K562 (cell line): Measurements from ENCODE around the gene NPAS3. TPM values are rescaled to one million over a fixed set of nuclear protein-coding genes. Genes with fewer than 3 reads are reported as not detected.

ENCODE experiments used
- ATAC-seq: fragments of 200-7000 bp; cut with Tn5 transposase; 3 replicates; pipeline ENCODE4 v1.9.1; 2020; ENCODE audit warnings: moderate library complexity
- BruUV-seq: library from RNA; stranded (reverse); fragments of 400-500 nt; replicated peaks from 2 replicates; lab custom pipeline; 2021; lab: Mats Ljungman, UMichigan
- CTCF ChIA-PET: fragments of 300-600 bp; formaldehyde crosslinking; extraction: SDS; loops from one replicate; lab custom pipeline; 2021; ENCODE audit warnings: low intra/inter-chr PET ratio; lab: Yijun Ruan, JAX
- POLR2A ChIA-PET: fragments of 300-600, 350-650 bp; sonication (Branson Sonifier 250); formaldehyde crosslinking; extraction: SDS; loops from one replicate; lab custom pipeline; 2021; ENCODE audit warnings: antibody characterized with exemption, inconsistent platforms; lab: Yijun Ruan, JAX
- DNase-seq, 4 experiments: peaks; one replicate each; pipeline versions ENCODE4 v3.0.0 to v3.0.0-alpha.2; 2011 to 2018; ENCODE audit warnings: low spot score in 3 of 4, mixed read lengths in 3 of 4; ENCODE audit errors: extremely low read depth in 1 of 4
- FAIRE-seq: peaks from 2 replicates; lab custom pipeline; 2011; peaks lifted over from hg19 to GRCh38; lab: Jason Lieb, UNC
- H2AFZ ChIP-seq: 2 replicates; pipeline ENCODE4 v1.6.0; 2011; ENCODE audit warnings: low read depth, low read length, control low read depth, inconsistent platforms
- H3K27ac ChIP-seq: fragments of 200-600 bp; 3 replicates; pipeline ENCODE4 v1.8.0; 2011; ENCODE audit warnings: low read depth, mild to moderate bottlenecking, control low read depth, inconsistent platforms, low read length, moderate library complexity, mixed read lengths; ENCODE audit errors: extremely low read depth
- H3K27me3 ChIP-seq, 2 experiments: fragments of 300-600 bp in 1 of 2; 2 replicates in 1 of 2; 3 replicates in 1 of 2; pipeline versions ENCODE4 v1.6.0 to v1.8.0; 2011; ENCODE audit warnings: inconsistent platforms in 2 of 2, low read length in 2 of 2, mild to moderate bottlenecking in 1 of 2, mixed read lengths in 1 of 2, moderate library complexity in 1 of 2; ENCODE audit not compliant: control insufficient read depth in 2 of 2, insufficient read depth in 2 of 2
- H3K36me3 ChIP-seq: fragments of 300-600 bp; 3 replicates; pipeline ENCODE4 v1.8.0; 2011; ENCODE audit warnings: mild to moderate bottlenecking, low read length, inconsistent platforms; ENCODE audit not compliant: control insufficient read depth, insufficient read depth
- H3K4me1 ChIP-seq, 2 experiments: fragments of 200-600 bp in 1 of 2; replicated peaks in 1 of 2; 2 replicates in 1 of 2; 3 replicates in 1 of 2; pipeline versions ENCODE4 v1.5.1 to v1.8.0; 2011; ENCODE audit warnings: inconsistent platforms in 2 of 2, low read length in 2 of 2, mild to moderate bottlenecking in 1 of 2, mixed read lengths in 1 of 2, moderate library complexity in 1 of 2; ENCODE audit not compliant: control insufficient read depth in 2 of 2, insufficient read depth in 2 of 2
- H3K4me2 ChIP-seq: 2 replicates; pipeline ENCODE4 v1.6.1; 2011; ENCODE audit warnings: low read length, control low read depth, inconsistent platforms, mixed read lengths; ENCODE audit not compliant: insufficient read depth
- H3K4me3 ChIP-seq: fragments of 200-600 bp; sonication (generic), shearing (Covaris generic); 2 replicates; pipeline ENCODE4 v1.5.1; 2016; ENCODE audit warnings: control low read depth, inconsistent platforms
- H3K79me2 ChIP-seq: fragments of 200-600 bp; 3 replicates; pipeline ENCODE4 v1.8.0; 2011; ENCODE audit warnings: low read length, inconsistent platforms; ENCODE audit not compliant: control insufficient read depth, insufficient read depth
- H3K9ac ChIP-seq, 2 experiments: 2 replicates each; pipeline versions ENCODE4 v1.6.0 to v1.6.1; 2011; ENCODE audit warnings: low read depth in 2 of 2, low read length in 2 of 2, control low read depth in 1 of 2, inconsistent platforms in 1 of 2, mild to moderate bottlenecking in 1 of 2, mixed read lengths in 1 of 2; ENCODE audit not compliant: insufficient read depth in 1 of 2
- H3K9me1 ChIP-seq: one replicate; pipeline ENCODE4 v1.6.0; 2011; ENCODE audit warnings: inconsistent platforms, mild to moderate bottlenecking, low read length, moderate library complexity; ENCODE audit not compliant: control insufficient read depth, insufficient read depth
- H3K9me3 ChIP-seq: replicated peaks from 2 replicates; pipeline ENCODE4 v1.5.1; 2011; ENCODE audit warnings: low read depth, low read length, inconsistent platforms; ENCODE audit not compliant: control insufficient read depth, insufficient read depth
- H4K20me1 ChIP-seq: replicated peaks from 2 replicates; pipeline ENCODE4 v1.6.1; 2011; ENCODE audit warnings: low read length, inconsistent platforms, mixed read lengths; ENCODE audit not compliant: control insufficient read depth, insufficient read depth
- CC2D1A ChIP-seq: fragments of 450-650 bp; IDR thresholded peaks from 2 replicates; pipeline ENCODE4 v1.6.1; 2017; ENCODE audit warnings: mild to moderate bottlenecking
- MEF2A ChIP-seq: IDR thresholded peaks from 2 replicates; pipeline ENCODE4 v1.6.1; 2011; ENCODE audit warnings: low read depth, mild to moderate bottlenecking, low read length, moderate library complexity; ENCODE audit not compliant: control insufficient read depth
- STAT5A ChIP-seq: IDR thresholded peaks from 2 replicates; pipeline ENCODE4 v1.6.1; 2012; ENCODE audit warnings: low read length, inconsistent platforms, borderline replicate concordance
- TSC22D4 ChIP-seq: fragments of 450-650 bp; IDR thresholded peaks from 2 replicates; pipeline ENCODE4 v1.6.1; 2016; ENCODE audit warnings: missing genetic modification characterization, missing biosample characterization, control low read depth
- WGBS: fragments of 100-300 bp; shearing (Covaris generic); methylation state at CpG from one replicate; pipeline ENCODE4 v1.1.6; 2016; ENCODE audit warnings: low coverage, mixed read lengths; ENCODE audit not compliant: insufficient coverage; ENCODE audit errors: missing lambda C conversion rate; 5-methylcytosine and 5-hydroxymethylcytosine counted together
- in situ Hi-C: fragments of 300-500 bp; cut with MboI; formaldehyde crosslinking; loops from 4 replicates; pipeline ENCODE4 v1.15.0; 2018; ENCODE audit warnings: inconsistent platforms, mixed read lengths
- intact Hi-C: fragments of 100-400 bp; cut with micrococcal nuclease; formaldehyde crosslinking; loops from 2 replicates; pipeline ENCODE4 v1.14.2; 2022
- polyA plus RNA-seq, 8 experiments: library from polyadenylated mRNA; depleted of rRNA in 4 of 8; stranded (reverse) in 5 of 8; unstranded in 3 of 8; fragments of >200 nt; fragmentation: Nextera tagmentation in 2 of 8; fragmentation: Illumina TruSeq in 1 of 8; extraction: Ambion mirVana in 2 of 8; extraction: Trizol in 1 of 8; gene quantifications; 2 replicates each; pipeline versions ENCODE4 v1.2.1 to v1.2.3, GENCODE V29; 2011 to 2014; ENCODE audit warnings: inconsistent platforms in 1 of 8, missing spikeins in 1 of 8
- total RNA-seq, 7 experiments: library from RNA; depleted of rRNA in 6 of 7; stranded (reverse); fragments of >200 nt in 6 of 7; fragmentation: Illumina TruSeq in 2 of 7; extraction: Trizol in 2 of 7; gene quantifications; 2 replicates each; pipeline versions ENCODE4 v1.2.1 to v1.2.3, GENCODE V29; 2011 to 2021; ENCODE audit warnings: low replicate concordance in 1 of 7
- TF ChIP-seq, protein P1 (sequence below), 2 experiments: IDR thresholded peaks; 2 replicates each; pipeline ENCODE4 v1.6.1; 2012; ENCODE audit warnings: improper control_type of control experiment in 2 of 2, low read depth in 2 of 2, low read length in 2 of 2, borderline replicate concordance in 1 of 2
- TF ChIP-seq, protein P2 (sequence below): fragments of 200-600 bp; sonication (generic); IDR thresholded peaks from one replicate; pipeline ENCODE4 v1.6.1; 2012; ENCODE audit warnings: mild to moderate bottlenecking, low read depth, low read length, inconsistent platforms

The NPAS3 gene
- total and polyA plus RNA-seq, 9 of the 15 experiments (the other 6 are each of a cell fraction or from before 2014, with no cell fraction given), result 0.04 TPM; not detected in 8

DNA sequence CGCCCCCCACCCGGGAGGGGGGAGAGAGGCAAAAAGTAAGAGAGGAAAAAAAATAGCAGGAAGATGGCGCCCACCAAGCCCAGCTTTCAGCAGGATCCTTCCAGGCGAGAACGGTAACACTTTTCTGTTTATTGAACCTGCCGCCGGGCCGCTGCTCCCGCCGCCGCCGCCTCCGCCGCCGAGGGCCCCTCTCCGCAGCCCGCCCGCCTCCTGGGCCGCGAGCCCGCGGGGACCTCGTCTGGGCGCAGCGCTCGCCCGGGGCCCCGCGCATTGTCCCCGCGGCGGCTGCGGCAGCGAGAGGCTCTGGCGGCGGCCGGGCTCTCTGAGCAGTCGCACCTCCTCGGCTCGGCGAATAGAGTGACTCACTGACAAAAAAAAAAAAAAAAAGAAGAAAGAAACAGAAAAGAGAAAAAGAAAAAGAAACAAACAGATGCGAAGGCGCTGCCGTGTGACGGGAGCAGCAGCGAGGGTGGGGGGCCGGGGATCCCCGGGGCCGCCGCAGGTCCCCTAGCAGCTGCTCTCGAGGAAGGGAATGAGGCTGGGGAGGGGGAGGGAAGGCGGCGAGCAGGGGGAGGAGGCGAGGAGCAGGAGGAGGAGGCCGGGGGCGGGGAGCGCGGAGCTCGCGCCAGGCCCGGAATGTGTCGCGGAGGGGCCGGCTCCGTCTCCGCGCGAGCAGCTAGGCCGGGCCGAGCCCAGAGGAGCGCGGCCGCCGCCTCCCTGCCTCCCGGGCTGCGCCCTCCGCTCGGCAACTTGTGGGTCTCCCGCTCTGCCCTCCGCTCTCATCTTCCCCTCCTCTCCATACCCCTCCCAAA is 781 bp downstream of the NPAS3 start:
- Histone ChIP-seq H2AFZ (no peak overlapping the region), H3K4me2 (no peak overlapping the region), H3K9me1 (no peaks in the 10 kb centered on the region), H3K36me3 (no peaks in the 10 kb centered on the region), H3K4me1 (0 out of 5 replicates have a peak, but pooled peaks cover 0 to 4% of the 10 kb centered on the region in 2 experiments), H3K9ac (no peak overlapping the region), H3K9me3 (no peaks in the 10 kb centered on the region), H3K79me2 (no peaks in the 10 kb centered on the region), H3K27me3 (peaks cover 0 to 3% of the 10 kb centered on the region in 2 experiments; a peak in 2 of 5 replicates), H3K27ac (no peak overlapping the region), H4K20me1 (no peaks in the 10 kb centered on the region), H3K4me3 (no peak overlapping the region)
- ChIA-PET POLR2A (no interaction called here), CTCF (no interaction called here)
- in situ Hi-C loops (no loop called here), intact Hi-C loops (no loop called here)
- no peak for ATAC-seq
- DNase-seq, result peak in 1 of 4 experiments; percentile 1
- no TSS peak for BruUV-seq
- 0% methylated on average over 6 of the region's 80 CpGs for WGBS
- FAIRE-seq, result no peak
- TF ChIP-seq CC2D1A, result no peak
- no peak for TF ChIP-seq TSC22D4 (tag)
- no peak for TF ChIP-seq STAT5A
- TF ChIP-seq, protein P1, sequence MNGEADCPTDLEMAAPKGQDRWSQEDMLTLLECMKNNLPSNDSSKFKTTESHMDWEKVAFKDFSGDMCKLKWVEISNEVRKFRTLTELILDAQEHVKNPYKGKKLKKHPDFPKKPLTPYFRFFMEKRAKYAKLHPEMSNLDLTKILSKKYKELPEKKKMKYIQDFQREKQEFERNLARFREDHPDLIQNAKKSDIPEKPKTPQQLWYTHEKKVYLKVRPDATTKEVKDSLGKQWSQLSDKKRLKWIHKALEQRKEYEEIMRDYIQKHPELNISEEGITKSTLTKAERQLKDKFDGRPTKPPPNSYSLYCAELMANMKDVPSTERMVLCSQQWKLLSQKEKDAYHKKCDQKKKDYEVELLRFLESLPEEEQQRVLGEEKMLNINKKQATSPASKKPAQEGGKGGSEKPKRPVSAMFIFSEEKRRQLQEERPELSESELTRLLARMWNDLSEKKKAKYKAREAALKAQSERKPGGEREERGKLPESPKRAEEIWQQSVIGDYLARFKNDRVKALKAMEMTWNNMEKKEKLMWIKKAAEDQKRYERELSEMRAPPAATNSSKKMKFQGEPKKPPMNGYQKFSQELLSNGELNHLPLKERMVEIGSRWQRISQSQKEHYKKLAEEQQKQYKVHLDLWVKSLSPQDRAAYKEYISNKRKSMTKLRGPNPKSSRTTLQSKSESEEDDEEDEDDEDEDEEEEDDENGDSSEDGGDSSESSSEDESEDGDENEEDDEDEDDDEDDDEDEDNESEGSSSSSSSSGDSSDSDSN (IDR thresholded peaks at IDR 0.05; ENCODE audit: borderline replicate concordance in 1 of 2, low read depth in 2 of 2, low read length in 2 of 2), result no peak
- TF ChIP-seq, protein P2, sequence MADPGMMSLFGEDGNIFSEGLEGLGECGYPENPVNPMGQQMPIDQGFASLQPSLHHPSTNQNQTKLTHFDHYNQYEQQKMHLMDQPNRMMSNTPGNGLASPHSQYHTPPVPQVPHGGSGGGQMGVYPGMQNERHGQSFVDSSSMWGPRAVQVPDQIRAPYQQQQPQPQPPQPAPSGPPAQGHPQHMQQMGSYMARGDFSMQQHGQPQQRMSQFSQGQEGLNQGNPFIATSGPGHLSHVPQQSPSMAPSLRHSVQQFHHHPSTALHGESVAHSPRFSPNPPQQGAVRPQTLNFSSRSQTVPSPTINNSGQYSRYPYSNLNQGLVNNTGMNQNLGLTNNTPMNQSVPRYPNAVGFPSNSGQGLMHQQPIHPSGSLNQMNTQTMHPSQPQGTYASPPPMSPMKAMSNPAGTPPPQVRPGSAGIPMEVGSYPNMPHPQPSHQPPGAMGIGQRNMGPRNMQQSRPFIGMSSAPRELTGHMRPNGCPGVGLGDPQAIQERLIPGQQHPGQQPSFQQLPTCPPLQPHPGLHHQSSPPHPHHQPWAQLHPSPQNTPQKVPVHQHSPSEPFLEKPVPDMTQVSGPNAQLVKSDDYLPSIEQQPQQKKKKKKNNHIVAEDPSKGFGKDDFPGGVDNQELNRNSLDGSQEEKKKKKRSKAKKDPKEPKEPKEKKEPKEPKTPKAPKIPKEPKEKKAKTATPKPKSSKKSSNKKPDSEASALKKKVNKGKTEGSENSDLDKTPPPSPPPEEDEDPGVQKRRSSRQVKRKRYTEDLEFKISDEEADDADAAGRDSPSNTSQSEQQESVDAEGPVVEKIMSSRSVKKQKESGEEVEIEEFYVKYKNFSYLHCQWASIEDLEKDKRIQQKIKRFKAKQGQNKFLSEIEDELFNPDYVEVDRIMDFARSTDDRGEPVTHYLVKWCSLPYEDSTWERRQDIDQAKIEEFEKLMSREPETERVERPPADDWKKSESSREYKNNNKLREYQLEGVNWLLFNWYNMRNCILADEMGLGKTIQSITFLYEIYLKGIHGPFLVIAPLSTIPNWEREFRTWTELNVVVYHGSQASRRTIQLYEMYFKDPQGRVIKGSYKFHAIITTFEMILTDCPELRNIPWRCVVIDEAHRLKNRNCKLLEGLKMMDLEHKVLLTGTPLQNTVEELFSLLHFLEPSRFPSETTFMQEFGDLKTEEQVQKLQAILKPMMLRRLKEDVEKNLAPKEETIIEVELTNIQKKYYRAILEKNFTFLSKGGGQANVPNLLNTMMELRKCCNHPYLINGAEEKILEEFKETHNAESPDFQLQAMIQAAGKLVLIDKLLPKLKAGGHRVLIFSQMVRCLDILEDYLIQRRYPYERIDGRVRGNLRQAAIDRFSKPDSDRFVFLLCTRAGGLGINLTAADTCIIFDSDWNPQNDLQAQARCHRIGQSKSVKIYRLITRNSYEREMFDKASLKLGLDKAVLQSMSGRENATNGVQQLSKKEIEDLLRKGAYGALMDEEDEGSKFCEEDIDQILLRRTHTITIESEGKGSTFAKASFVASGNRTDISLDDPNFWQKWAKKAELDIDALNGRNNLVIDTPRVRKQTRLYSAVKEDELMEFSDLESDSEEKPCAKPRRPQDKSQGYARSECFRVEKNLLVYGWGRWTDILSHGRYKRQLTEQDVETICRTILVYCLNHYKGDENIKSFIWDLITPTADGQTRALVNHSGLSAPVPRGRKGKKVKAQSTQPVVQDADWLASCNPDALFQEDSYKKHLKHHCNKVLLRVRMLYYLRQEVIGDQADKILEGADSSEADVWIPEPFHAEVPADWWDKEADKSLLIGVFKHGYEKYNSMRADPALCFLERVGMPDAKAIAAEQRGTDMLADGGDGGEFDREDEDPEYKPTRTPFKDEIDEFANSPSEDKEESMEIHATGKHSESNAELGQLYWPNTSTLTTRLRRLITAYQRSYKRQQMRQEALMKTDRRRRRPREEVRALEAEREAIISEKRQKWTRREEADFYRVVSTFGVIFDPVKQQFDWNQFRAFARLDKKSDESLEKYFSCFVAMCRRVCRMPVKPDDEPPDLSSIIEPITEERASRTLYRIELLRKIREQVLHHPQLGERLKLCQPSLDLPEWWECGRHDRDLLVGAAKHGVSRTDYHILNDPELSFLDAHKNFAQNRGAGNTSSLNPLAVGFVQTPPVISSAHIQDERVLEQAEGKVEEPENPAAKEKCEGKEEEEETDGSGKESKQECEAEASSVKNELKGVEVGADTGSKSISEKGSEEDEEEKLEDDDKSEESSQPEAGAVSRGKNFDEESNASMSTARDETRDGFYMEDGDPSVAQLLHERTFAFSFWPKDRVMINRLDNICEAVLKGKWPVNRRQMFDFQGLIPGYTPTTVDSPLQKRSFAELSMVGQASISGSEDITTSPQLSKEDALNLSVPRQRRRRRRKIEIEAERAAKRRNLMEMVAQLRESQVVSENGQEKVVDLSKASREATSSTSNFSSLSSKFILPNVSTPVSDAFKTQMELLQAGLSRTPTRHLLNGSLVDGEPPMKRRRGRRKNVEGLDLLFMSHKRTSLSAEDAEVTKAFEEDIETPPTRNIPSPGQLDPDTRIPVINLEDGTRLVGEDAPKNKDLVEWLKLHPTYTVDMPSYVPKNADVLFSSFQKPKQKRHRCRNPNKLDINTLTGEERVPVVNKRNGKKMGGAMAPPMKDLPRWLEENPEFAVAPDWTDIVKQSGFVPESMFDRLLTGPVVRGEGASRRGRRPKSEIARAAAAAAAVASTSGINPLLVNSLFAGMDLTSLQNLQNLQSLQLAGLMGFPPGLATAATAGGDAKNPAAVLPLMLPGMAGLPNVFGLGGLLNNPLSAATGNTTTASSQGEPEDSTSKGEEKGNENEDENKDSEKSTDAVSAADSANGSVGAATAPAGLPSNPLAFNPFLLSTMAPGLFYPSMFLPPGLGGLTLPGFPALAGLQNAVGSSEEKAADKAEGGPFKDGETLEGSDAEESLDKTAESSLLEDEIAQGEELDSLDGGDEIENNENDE, result no peak
- no peak for TF ChIP-seq MEF2A
